Measurements from ENCODE around the gene PMEL. TPM values are rescaled to one million over a fixed set of nuclear protein-coding genes. Genes with fewer than 3 reads are reported as not detected.

The PMEL gene
- total and polyA plus RNA-seq, 2 of the 8 experiments (the other 6 are each of a cell fraction or from before 2014, with no cell fraction given), result 120 to 382 TPM

DNA sequence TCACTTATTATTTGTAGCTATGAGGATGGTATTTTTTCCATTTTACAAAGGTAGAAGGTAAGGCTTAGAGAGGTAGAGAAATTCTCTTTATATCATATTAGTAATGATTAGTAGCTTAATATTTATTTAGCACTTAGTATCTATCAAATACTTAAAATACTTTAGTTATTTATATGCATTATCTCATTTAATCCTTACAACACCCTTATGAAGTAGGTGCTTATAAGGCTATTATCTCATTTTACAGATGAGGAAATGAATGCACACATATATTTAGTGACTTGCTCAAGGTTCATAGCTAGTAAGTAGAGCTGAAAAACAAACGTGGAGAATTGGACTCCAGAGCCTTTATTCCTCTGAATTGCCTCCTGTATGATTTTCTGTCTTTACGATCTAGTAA, 19.0 kb upstream of the PMEL start:
- Histone ChIP-seq H3K27ac (ENCODE audit: low read depth, low read length) (no peak overlapping the region), H4K5ac (ENCODE audit: insufficient read length, low read depth, low read length) (no peak overlapping the region), H3K4ac (replicated peaks; ENCODE audit: insufficient read length, low read depth, low read length) (no peak overlapping the region), H4K20me1 (replicated peaks in 1 of 2; ENCODE audit: control insufficient read depth in 1 of 2, insufficient read depth in 2 of 2, low read length in 2 of 2) (peaks cover 0 to 2% of the 10 kb centered on the region in 2 experiments), H3K4me2 (ENCODE audit: insufficient read depth in 1 of 2, low read depth in 2 of 2, low read length in 2 of 2) (no peak overlapping the region), H2BK15ac (ENCODE audit: low read length) (no peak overlapping the region), H3K4me3 (ENCODE audit: extremely low read depth in 1 of 4, insufficient read depth in 2 of 4, low read depth in 3 of 4, low read length in 4 of 4) (no peak overlapping the region), H3K79me2 (ENCODE audit: control insufficient read depth in 1 of 2, insufficient read depth in 2 of 2, low read length in 2 of 2) (no peaks in the 10 kb centered on the region), H3K9me3 (ENCODE audit: insufficient read depth in 2 of 2, low read depth in 1 of 2, low read length in 1 of 2) (no peaks in the 10 kb centered on the region), H4K8ac (ENCODE audit: extremely low read depth, insufficient read depth, low read length) (no peak overlapping the region), H2BK120ac (replicated peaks; ENCODE audit: low read depth, low read length) (no peak overlapping the region), H3K23ac (ENCODE audit: insufficient read length) (no peak overlapping the region), H2BK12ac (ENCODE audit: low read depth, low read length) (no peak overlapping the region), H3K18ac (ENCODE audit: extremely low read depth, low read length) (no peak overlapping the region), H3K4me1 (replicated peaks in 1 of 4; ENCODE audit: control insufficient read depth in 3 of 4, insufficient read depth in 4 of 4, low read length in 3 of 4) (no peaks in the 10 kb centered on the region), H3K14ac (ENCODE audit: insufficient read length) (no peak overlapping the region), H3K23me2 (ENCODE audit: low read depth, low read length) (no peaks in the 10 kb centered on the region), H2BK20ac (ENCODE audit: low read length) (no peak overlapping the region), H4K91ac (replicated peaks; ENCODE audit: insufficient read length, low read length) (no peak overlapping the region), H2AFZ (ENCODE audit: low read length) (no peak overlapping the region), H3K36me3 (ENCODE audit: control insufficient read depth in 2 of 4, insufficient read depth in 4 of 4, low read length in 3 of 4) (peaks cover 3 to 46% (median 13%) of the 10 kb centered on the region in 4 experiments; a peak in 6 of 8 replicates), H3K56ac (replicated peaks; ENCODE audit: insufficient read length, low read depth, low read length) (no peak overlapping the region), H3K9ac (replicated peaks in 1 of 4; ENCODE audit: extremely low read depth in 1 of 4, low read depth in 3 of 4, low read length in 3 of 4) (no peak overlapping the region), H3K79me1 (ENCODE audit: low read depth, low read length) (no peaks in the 10 kb centered on the region; the same call in 1 of the 2 replicates), H2BK5ac (ENCODE audit: low read depth, low read length) (no peak overlapping the region), H2AK5ac (ENCODE audit: low read depth, low read length) (no peak overlapping the region), H3K27me3 (replicated peaks in 1 of 4; ENCODE audit: control insufficient read depth in 3 of 4, extremely low read depth in 1 of 4, insufficient read depth in 3 of 4, low read length in 3 of 4) (no peaks in the 10 kb centered on the region)
- DNase-seq (ENCODE audit: low read depth in 1 of 2, low spot score in 2 of 2) (no peak), FAIRE-seq (no peak)
- ChIA-PET POLR2A (ENCODE audit: partially characterized antibody) (interaction anchor here (0.7 to 4.3 kb wide), 7 partner anchors 11 to 61 kb away, joined by 3 to 24 read pairs (median 4); partner anchors contain the start of genes RAB5B and SUOX), CTCF (ENCODE audit: partially characterized antibody) (interaction anchor here (0.7 to 4.7 kb wide), 9 partner anchors 8 to 245 kb away, joined by 3 to 42 read pairs (median 3); partner anchors contain the start of genes ERBB3, RAB5B and SUOX)
- 86% methylated on average over 2 of the region's 2 CpGs; no CpG with 5 or more reads in 1 of the 2 experiments for WGBS, 2 experiments (ENCODE audit: extremely low coverage in 1 of 2, insufficient coverage in 1 of 2, insufficient read length in 1 of 2, insufficient replicate concordance in 2 of 2, low coverage in 1 of 2, low lambda C conversion rate in 2 of 2, missing lambda C conversion rate in 1 of 2)
- TF ChIP-seq PHF8 (conservative IDR thresholded peaks at IDR 0.05; ENCODE audit: low read depth, low read length) (no peak), TCF12 (IDR thresholded peaks at IDR 0.05; ENCODE audit: low read depth, low read length) (no peak), RXRA (IDR thresholded peaks at IDR 0.05; ENCODE audit: insufficient read depth, low read depth, low read length) (no peak), BACH1 (IDR thresholded peaks at IDR 0.05; ENCODE audit: low read length) (no peak), SP2 (IDR thresholded peaks at IDR 0.05; ENCODE audit: low read length) (no peak), KDM4A (IDR thresholded peaks at IDR 0.05; ENCODE audit: low read depth, low read length, severe bottlenecking) (no peak), JUN (IDR thresholded peaks at IDR 0.05; ENCODE audit: low read depth, low read length) (no peak), SIX5 (IDR thresholded peaks at IDR 0.05; ENCODE audit: low read depth, low read length) (no peak), HDAC6 (IDR thresholded peaks at IDR 0.05; ENCODE audit: low read depth, low read length) (no peak), CEBPB (IDR thresholded peaks at IDR 0.05; ENCODE audit: low read depth, low read length) (no peak), CBX8 (IDR thresholded peaks at IDR 0.05; ENCODE audit: borderline replicate concordance, low read depth, low read length) (no peak), HDAC2 (IDR thresholded peaks at IDR 0.05; ENCODE audit: borderline replicate concordance in 1 of 2, low read depth in 2 of 2, low read length in 2 of 2) (no peak), TBP (IDR thresholded peaks at IDR 0.05; ENCODE audit: low read depth, low read length) (no peak), CHD1 (IDR thresholded peaks at IDR 0.05; ENCODE audit: low read depth, low read length) (no peak)

All from H1 (cell line).